ENCODE measurements around the gene STAM2.
"Not testable (repeated sequence)": the region's sequence is repeated elsewhere in the genome, so short reads cannot be mapped to it uniquely, and the experiment has no call there.

Gene STAM2

GRCh38 chr2:152107140-152107539 lies 68.4 kb downstream of the STAM2 start:
- DNase-seq (ENCODE audit: low read depth in 2 of 2), result not testable (repeated sequence)

DNA sequence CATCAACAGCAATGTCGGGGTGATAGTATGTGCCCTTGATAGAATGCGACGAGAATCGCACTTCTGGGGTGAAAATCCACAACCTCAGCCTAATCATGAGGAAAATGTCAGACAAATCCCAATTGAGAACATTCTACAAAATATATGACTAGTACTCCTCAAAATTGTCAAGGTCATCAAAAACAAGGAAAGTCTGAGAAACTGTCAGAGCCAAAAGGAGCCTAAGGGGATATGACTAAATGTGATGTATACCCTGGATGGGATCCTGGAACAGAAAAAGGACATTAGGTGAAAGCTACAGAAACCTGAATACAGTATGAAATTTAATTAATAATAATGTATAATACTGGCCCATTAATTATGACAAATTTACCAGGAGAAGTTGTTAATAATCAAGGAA lies 69.1 kb downstream of the STAM2 start:
- DNase-seq (ENCODE audit: low read depth in 2 of 2), result no peak

GRCh38 chr2:152103271-152103670 lies 72.3 kb downstream of the STAM2 start:
- DNase-seq (ENCODE audit: low read depth in 2 of 2), result no peak

DNA sequence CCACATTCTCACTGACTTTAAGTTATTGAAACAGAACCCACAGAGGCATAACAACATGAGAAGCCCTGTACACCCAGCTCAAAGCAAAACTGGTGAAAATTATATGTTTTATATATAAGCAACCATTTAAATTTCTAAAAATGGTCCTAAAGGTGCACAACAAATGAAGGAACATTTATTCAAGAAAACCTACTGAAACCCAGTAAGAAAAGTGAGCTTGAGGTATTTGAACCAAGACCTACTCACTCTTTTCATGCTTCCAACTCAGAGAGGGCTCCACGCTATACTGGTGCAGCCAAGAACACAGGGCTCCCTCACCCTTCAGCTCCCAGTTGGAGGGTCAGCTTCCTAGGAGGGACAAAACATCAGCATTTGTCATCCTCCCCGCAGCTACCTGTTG lies 74.6 kb downstream of the STAM2 start:
- no peak for DNase-seq (ENCODE audit: low read depth in 2 of 2)

DNA sequence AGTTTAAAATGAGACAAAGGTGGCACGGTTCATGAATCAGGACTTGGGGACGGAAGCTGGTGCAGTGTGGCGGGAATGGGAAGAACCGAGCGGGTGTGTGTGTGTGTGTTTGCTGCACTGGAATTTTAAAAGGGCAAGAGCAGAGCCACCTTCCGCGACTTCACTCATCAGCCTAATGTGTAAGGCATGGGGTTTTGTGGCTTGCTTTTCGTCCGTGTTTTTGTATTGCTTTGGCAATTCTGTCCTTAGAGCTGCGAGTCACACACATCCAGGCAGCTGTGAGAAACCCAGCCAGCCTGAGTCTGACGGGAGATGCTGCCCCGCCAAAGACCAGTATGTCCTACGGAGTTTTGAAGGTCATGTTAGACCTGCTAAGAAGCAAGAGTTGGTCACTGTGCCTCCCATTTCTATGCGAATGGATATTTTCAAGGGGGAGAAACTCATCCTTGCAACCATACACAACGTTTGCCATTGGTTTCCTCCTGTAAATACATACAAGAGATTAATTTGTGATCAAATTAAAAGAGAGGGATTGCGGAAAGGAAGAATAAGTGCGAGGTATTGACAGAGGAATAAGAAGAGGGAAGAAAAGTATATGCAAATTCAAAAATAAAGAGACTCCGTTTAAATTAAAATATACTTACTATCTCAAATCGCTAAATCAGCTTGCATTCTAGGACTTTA lies 76.1 kb downstream of the STAM2 start:
- DNase-seq (ENCODE audit: low read depth in 2 of 2), result no peak

- no peak for DNase-seq (ENCODE audit: low read depth in 2 of 2)
Measured at GRCh38 chr2:152098496-152099366, 76.8 kb downstream of the STAM2 start, which contains the start of gene CACNB4. Gene CACNB4 (minus strand): TSS chr2:152099044.

DNA sequence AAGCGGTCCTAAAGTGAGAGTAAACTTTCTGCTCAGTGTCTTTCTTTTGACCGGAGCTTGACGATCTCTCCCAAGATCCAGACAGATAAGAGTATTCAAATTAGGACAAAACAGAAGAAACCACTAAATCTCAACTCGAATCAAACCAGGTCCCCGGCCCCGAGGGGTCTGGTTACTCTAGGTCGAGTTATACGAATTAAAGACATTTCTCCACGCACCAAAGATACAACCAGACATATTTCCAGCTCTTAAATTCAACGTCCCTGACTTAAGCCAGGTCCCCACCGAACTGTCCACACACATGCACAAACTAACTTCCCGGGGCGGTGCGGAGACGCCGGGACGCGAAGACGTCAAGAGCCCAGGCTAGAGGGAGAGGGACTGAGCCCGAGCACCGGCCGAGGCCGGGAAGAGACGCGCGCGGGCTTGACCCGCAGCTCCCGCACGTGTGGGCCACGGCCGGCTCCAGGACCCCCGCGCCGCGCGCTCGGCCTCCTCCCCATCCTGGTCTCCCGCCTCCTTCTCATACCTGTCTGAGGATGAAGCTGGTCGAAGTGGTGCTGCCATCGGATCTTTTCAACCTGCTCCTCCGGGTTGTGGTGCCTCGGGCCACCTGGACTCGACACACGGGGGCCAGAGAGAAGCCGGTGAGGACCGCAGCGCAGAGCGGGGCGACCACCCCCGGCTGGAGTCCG lies 77.6 kb downstream of the STAM2 start:
- DNase-seq (ENCODE audit: low read depth in 2 of 2), result no peak

GRCh38 chr2:152097290-152097800 lies 78.2 kb downstream of the STAM2 start:
- no peak for DNase-seq (ENCODE audit: low read depth in 2 of 2)

DNA sequence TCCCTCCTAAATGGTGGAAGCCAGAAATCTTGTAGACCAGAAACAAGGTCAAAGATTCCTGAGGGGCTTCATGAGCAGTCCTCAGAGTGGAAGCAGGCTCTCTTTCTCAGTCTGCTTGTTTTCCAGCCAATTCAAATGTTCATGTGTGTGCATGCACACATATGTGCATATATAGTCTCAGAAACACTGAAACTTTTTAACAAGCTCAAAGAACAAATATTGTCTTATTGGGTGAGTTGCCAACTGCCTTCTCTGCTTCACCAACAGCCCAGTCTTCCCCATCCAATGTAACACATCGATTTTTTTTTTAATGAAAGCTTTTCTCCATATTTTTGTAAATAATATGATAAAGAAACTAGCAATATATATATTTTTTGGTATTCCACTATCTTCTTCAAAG lies 80.4 kb downstream of the STAM2 start:
- DNase-seq (ENCODE audit: low read depth in 2 of 2), result no peak

DNA sequence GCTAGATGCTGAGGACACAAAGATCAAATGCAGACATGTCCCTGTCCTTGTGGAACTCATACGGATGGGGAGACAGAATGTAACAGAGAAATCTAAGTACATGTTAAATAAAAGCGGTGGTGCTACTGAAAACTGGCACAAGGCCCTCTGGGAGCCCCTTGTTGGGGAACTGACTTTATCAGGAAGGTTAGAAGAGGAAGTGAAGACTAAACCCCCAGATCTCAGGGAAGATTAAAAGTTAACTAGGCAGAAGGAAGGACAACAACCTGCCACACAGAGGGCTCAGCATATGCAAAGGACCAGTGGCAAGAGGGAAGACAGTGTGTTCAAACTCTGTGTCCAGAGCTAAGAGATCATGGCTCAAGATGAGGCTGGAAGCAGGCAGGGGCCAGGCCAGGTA lies 81.5 kb downstream of the STAM2 start:
- DNase-seq (ENCODE audit: low read depth in 2 of 2), result no peak

- DNase-seq (ENCODE audit: low read depth in 2 of 2), result no peak
Measured at GRCh38 chr2:152093464-152093863, 82.1 kb downstream of the STAM2 start.

- DNase-seq (ENCODE audit: low read depth in 2 of 2), result no peak
Measured at GRCh38 chr2:152092095-152092494, 83.5 kb downstream of the STAM2 start.

DNA sequence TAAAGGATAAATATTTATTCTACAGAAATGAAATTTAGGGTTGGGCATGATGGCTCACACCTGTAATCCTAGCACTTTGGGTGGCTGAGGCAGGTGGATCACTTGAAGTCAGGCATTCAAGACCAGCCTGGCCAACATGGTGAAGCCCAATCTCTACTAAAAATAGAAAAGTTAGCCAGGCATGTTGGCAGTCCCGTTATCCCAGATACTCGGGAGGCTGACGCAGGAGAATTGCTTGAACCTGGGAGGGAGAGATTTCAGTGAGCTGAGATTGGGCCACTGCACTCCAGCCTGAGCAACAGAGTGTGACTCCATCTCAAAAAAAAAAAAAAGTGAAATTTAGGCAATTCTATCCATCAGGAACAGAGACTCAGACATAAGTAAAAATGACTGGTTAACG lies 84.8 kb downstream of the STAM2 start:
- DNase-seq (ENCODE audit: low read depth in 2 of 2), result not testable (repeated sequence)

DNA sequence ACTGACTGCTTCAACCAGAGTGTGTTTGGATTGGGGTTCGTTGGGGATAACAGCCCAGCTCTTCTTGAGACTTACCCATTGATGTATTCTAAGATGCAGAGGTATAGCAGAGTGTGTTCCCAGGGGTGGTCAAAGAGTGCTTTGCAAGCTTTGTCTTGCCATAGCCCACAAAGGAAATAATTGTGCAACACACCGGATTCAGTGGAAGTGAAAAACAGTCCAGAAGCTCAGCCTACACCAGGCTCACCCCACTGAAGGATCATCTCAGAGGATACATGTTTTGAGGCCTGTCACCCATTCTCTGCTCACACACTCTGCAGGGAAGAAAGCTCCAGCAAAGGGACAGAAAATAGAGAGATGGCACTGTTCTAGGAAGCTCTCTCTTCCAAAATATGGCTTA lies 86.3 kb downstream of the STAM2 start:
- DNase-seq (ENCODE audit: low read depth in 2 of 2), result no peak

- DNase-seq (ENCODE audit: low read depth in 2 of 2), result no peak
Measured at GRCh38 chr2:152088006-152088405, 87.6 kb downstream of the STAM2 start.

DNA sequence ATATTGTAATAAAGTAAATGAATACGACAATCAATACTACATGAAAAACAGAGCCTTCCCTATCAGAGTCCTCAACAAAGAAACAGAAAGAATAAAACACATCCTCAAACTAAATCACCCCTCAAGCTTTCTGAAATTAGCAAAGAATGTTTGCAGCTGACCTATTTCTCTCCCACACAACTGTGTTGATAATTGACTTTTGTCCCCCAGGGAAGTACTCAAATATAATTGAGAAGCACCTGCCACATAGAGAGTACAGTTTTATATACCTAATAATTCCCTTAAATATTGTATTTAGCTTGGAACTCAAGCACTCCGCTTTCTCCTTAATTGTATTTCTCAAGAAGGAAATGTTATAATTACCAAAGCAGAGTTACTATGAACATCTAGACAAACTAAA lies 89.3 kb downstream of the STAM2 start:
- DNase-seq (ENCODE audit: low read depth in 2 of 2), result no peak

DNA sequence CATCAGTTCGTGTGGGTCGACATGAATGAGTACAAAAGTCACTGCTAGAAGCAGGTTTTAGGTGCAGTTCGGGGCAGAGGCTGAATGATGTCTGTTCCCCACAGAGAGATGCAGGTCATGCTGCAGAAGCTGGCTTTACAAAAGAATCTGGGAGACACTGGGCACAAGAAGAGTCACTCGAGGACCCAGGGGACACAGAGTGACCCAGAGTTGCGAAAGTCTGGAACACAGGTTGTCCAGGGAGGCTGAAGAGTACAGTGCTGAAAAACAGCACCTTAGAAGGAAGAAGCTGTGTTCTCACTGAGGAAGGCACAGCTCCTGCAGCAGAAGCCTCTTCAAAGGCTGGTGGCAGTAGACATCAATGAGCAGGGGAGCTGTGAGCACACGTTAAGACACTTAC lies 91.5 kb downstream of the STAM2 start:
- DNase-seq (ENCODE audit: low read depth in 2 of 2), result no peak

DNA sequence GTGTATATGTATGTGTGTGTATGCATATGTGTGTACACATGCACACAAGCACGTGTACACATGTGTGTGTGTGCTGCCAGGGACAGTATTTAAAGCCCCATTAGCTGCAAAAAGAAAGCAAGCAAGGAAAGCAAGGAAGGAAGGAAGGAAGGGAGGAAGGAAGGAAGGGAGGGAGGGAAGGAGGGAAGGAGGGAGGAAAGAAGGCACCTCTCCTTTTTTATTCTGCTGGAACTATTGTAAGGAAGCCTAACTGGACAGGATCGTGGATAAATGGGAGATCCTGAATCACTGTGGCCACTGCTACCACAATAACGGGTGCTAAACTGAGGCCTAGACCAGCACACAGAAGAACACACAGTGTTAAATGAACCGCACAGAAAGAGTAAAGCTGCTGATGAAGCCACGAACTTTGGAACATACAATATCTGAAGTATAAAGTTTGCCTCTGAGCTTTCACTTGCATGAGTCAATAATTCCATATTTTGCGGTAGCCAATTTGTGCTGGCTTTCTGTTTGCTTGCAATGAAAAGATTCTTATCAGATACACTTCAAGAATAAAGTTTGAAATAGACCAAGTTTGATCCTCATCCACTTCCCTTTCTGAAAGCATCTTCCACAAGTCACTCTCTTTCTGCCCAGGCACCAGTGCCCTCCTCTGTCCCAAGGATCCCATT lies 92.2 kb downstream of the STAM2 start:
- DNase-seq (ENCODE audit: low read depth in 2 of 2), result no peak

DNA sequence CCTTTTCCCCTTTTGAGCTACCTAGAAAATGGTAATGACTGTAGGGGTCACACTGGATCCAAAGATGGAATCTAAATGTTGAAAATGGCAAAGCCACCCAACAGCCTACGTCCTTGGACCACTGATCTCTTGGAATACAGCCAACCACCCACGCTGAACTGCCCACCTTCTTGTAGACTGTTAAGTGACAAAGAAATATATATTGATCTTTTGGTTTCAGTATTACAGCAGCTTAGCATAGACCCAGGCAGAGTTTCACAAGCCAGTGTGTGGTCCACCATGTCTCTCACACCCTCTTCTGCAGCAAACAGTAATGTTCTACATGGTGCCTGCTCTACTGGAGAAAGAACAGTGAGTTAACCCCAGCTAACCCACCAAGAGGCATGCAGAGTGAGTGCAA lies 96.9 kb downstream of the STAM2 start:
- no peak for DNase-seq (ENCODE audit: low read depth in 2 of 2)

DNA sequence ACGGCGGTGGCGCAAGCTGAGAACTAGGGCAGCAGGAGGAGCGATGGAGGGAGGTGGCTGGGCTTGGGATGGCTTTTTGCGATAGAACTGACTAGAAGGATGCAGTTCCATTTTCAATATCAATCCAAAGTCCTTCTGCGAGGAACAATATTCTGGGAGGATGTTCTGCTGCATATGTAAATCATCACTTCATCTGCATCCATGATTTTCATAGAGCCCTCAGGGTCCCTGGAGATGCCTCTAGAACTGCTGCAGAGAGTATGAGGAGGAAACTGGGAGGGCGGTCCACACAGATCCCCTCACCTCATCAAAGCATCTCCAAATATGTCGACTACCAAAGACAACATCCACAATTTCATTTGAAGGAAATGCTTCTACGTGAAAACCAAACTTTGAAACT lies 97.5 kb downstream of the STAM2 start:
- no peak for DNase-seq (ENCODE audit: low read depth in 2 of 2)

DNA sequence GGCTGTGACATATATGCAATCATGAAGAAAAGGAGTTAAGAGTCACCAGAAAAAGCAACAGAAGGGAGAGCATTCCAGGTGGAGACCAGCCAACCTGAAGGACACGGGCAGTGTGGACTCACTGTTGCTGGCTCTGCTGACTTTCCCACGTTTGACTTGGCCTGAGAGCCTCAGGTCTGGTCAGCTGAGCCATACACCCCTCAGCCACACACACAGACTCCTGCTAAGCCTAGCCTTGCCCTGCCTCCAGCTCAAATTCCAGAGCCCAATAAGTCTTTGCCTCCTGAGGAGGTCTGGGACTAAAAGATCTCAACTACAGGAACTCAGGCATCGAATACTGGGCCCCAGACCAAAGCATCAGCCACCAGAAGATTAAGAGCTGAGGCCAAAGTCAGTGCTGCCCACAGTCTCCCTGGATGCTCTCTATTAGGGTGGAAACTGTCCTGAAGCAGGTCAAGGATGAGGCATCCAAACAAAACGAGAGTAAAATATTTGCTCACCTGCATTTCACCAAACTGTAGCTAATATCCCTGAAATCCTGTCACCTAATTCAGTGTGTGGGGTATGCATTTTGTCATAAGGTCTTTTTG lies 100.0 kb downstream of the STAM2 start:
- DNase-seq (ENCODE audit: low read depth in 2 of 2), result no peak

All from stimulated activated CD4-positive, alpha-beta T cell treated with anti-CD3 and anti-CD28 coated beads, Interleukin-12 subunit alpha, Interleukin-12 subunit beta, amount 100 ng/mL, for 24 hours (primary cell).